ENCODE measurements around the gene RER1. TPM values are rescaled to one million over a fixed set of nuclear protein-coding genes. Genes with fewer than 3 reads are reported as not detected.

The RER1 gene
- total RNA-seq, 1 donor from 2014 or later, result 49.6 TPM

GRCh38 chr1:2377751-2378440 is 13.7 kb upstream of the RER1 start:
- no peaks in the 10 kb centered on the region for H3K9me3 ChIP-seq
- peaks cover 11% of the 10 kb centered on the region for H3K4me1 ChIP-seq
- no peak overlapping the region for H3K4me3 ChIP-seq
- no peak for TF ChIP-seq POLR2A (IDR thresholded peaks at IDR 0.05)
- no peak for TF ChIP-seq POLR2AphosphoS5 (IDR thresholded peaks at IDR 0.05; ENCODE audit: insufficient read depth in 1 of 2, low read depth in 1 of 2)
- TF ChIP-seq CTCF (IDR thresholded peaks at IDR 0.05), result no peak
- H3K27ac ChIP-seq, result no peak overlapping the region
- intact Hi-C loops (cut with DNase I), result no loop called here
- no peaks in the 10 kb centered on the region for H3K27me3 ChIP-seq
- no peak for DNase-seq (ENCODE audit: extremely low spot score in 2 of 2)
- H3K36me3 ChIP-seq, result no peaks in the 10 kb centered on the region

GRCh38 chr1:2378441-2378851 is 13.2 kb upstream of the RER1 start:
- no peak for DNase-seq (ENCODE audit: extremely low spot score in 2 of 2)
- intact Hi-C loops (cut with DNase I), result no loop called here
- Histone ChIP-seq H3K4me3 (no peak overlapping the region), H3K36me3 (no peaks in the 10 kb centered on the region), H3K27me3 (no peaks in the 10 kb centered on the region), H3K9me3 (no peaks in the 10 kb centered on the region), H3K27ac (no peak overlapping the region), H3K4me1 (peaks cover 11% of the 10 kb centered on the region)
- TF ChIP-seq POLR2AphosphoS5 (IDR thresholded peaks at IDR 0.05; ENCODE audit: insufficient read depth in 1 of 2, low read depth in 1 of 2), result no peak
- no peak for TF ChIP-seq CTCF (IDR thresholded peaks at IDR 0.05)
- TF ChIP-seq POLR2A (IDR thresholded peaks at IDR 0.05), result no peak

- Histone ChIP-seq H3K9me3 (no peaks in the 10 kb centered on the region), H3K4me3 (no peak overlapping the region), H3K36me3 (no peaks in the 10 kb centered on the region), H3K4me1 (peaks cover 11% of the 10 kb centered on the region), H3K27me3 (no peaks in the 10 kb centered on the region), H3K27ac (no peak overlapping the region)
- intact Hi-C loops (cut with DNase I), result no loop called here
- no peak for TF ChIP-seq CTCF (IDR thresholded peaks at IDR 0.05)
- TF ChIP-seq POLR2AphosphoS5 (IDR thresholded peaks at IDR 0.05; ENCODE audit: insufficient read depth in 1 of 2, low read depth in 1 of 2), result no peak
- no peak for TF ChIP-seq POLR2A (IDR thresholded peaks at IDR 0.05)
- DNase-seq (ENCODE audit: extremely low spot score in 2 of 2), result no peak
These were observed 12.5 kb upstream of the RER1 start for GRCh38 chr1:2378956-2379732.

- H3K27ac ChIP-seq, result no peak overlapping the region
- TF ChIP-seq CTCF (IDR thresholded peaks at IDR 0.05) (no peak), POLR2A (IDR thresholded peaks at IDR 0.05) (no peak), POLR2AphosphoS5 (IDR thresholded peaks at IDR 0.05; ENCODE audit: insufficient read depth in 1 of 2, low read depth in 1 of 2) (no peak)
- intact Hi-C loops (cut with DNase I), result loop anchor here (2.0 kb wide), 1 partner anchor 185 kb away; the partner anchor contains the start of gene FAAP20
- H3K27me3 ChIP-seq, result no peaks in the 10 kb centered on the region
- H3K9me3 ChIP-seq, result no peaks in the 10 kb centered on the region
- peaks cover 11% of the 10 kb centered on the region for H3K4me1 ChIP-seq
- no peaks in the 10 kb centered on the region for H3K36me3 ChIP-seq
- DNase-seq (ENCODE audit: extremely low spot score in 2 of 2), result no peak
- no peak overlapping the region for H3K4me3 ChIP-seq
These were observed 11.8 kb upstream of the RER1 start for GRCh38 chr1:2379733-2380404.

Measured in vagina (tissue), 2 donors.